Transverse colon (tissue), 4 donors: Measurements from ENCODE around the gene LAMA3.

ENCODE experiments used
- EP300 ChIP-seq: sonication (generic); formaldehyde crosslinking; IDR thresholded peaks from one replicate; pipeline ENCODE4 v1.6.1; 2017; ENCODE audit warnings: antibody characterized with exemption, low read depth
- POLR2A ChIP-seq: fragments of 450-650 bp; IDR thresholded peaks from one replicate; pipeline ENCODE4 v1.6.1; 2016; ENCODE audit warnings: antibody characterized with exemption, mild to moderate bottlenecking, moderate library complexity
- POLR2AphosphoS5 ChIP-seq, 3 donors: sonication (generic); formaldehyde crosslinking; IDR thresholded peaks; one replicate each; pipeline ENCODE4 v1.6.1; 2016; ENCODE audit warnings: antibody characterized with exemption in 3 of 3
- TF ChIP-seq, protein P1 (sequence below), 5 experiments: fragments of 200-600 bp in 3 of 5; fragments of 450-650 bp in 2 of 5; sonication (generic) in 3 of 5; IDR thresholded peaks; 1 replicate in 2 of 5; 2 replicates in 3 of 5; pipeline ENCODE4 v1.5.1; 2016 to 2017; ENCODE audit warnings: antibody characterized with exemption in 5 of 5, inconsistent platforms in 3 of 5, mild to moderate bottlenecking in 2 of 5, moderate library complexity in 1 of 5

DNA sequence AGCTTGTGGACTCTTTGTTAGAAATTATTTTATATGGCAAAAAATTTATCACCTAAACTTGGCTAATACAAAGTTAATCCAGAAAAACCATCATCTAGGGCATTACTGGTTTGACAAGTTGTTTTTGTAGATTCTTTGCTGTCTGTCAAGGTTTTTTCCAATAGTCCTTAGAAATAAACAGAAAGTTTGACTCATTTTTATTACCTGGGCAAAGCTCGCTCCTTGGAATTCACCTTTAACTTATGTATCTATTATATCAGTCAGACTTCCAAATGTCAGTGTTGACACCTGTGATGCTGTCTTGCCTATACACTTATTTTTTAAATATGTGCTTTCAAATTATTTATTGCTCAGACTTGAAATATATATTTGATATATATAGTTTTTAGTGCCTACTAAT lies 21.7 kb downstream of the LAMA3 start:
- TF ChIP-seq POLR2AphosphoS5 (IDR thresholded peaks at IDR 0.05) (peak in 1 of 3 donors; percentile 2), POLR2A (no peak), EP300 (no peak)
- TF ChIP-seq, protein P1, sequence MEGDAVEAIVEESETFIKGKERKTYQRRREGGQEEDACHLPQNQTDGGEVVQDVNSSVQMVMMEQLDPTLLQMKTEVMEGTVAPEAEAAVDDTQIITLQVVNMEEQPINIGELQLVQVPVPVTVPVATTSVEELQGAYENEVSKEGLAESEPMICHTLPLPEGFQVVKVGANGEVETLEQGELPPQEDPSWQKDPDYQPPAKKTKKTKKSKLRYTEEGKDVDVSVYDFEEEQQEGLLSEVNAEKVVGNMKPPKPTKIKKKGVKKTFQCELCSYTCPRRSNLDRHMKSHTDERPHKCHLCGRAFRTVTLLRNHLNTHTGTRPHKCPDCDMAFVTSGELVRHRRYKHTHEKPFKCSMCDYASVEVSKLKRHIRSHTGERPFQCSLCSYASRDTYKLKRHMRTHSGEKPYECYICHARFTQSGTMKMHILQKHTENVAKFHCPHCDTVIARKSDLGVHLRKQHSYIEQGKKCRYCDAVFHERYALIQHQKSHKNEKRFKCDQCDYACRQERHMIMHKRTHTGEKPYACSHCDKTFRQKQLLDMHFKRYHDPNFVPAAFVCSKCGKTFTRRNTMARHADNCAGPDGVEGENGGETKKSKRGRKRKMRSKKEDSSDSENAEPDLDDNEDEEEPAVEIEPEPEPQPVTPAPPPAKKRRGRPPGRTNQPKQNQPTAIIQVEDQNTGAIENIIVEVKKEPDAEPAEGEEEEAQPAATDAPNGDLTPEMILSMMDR (IDR thresholded peaks at IDR 0.05): no peak
